ENCODE data around the gene EHBP1L1.

The EHBP1L1 gene

DNA sequence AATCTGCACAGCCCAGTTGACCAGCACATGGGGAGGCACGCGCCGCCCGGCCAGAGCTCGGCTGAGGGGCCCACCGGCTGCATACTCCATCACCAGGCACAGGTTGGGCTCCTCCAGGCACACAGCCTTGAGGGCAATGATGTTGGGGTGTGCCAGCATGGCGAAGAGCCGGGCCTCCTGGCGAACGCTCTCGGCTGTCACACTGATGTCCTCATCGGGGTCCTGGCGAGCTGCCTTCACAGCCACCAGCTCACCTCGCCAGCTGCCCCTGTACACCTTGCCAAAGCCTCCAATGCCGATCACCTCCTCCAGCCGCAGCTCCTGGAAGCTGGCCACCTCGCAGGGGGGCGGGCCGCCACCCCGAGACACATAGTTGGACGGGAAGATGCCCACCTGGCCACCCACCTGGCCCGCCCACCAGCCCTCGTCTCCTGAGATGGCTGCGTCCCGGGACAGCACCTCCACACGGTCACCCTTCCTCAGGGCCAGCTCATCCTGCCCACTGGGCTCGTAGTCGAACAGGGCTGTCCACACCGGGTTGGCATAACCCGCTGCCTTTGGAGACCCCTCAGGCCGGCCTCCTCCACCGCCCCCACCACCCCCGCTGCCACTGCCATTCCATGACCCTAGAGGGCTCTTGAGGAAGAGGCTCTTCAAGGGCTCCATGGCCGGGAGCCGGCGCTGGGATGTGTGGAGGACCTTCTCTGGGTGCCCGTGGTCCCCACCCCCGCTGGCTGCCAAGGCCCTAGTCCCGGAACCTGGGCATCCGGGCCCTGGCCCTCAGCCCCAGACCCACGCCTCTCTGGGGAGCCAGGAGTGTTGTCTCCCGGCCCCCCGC lies 37.5 kb downstream of the EHBP1L1 start:
- no peak for DNase-seq (ENCODE audit: low read depth in 2 of 3, low spot score in 1 of 3)

GRCh38 chr11:65615229-65615949 lies 39.5 kb downstream of the EHBP1L1 start, which contains the start of gene PCNX3:
PCNX3 (plus strand) TSS chr11:65615776; CDS start chr11:65616312, 536 bp downstream.
- peak; percentile 100 for DNase-seq (ENCODE audit: low read depth in 2 of 3, low spot score in 1 of 3)

DNA sequence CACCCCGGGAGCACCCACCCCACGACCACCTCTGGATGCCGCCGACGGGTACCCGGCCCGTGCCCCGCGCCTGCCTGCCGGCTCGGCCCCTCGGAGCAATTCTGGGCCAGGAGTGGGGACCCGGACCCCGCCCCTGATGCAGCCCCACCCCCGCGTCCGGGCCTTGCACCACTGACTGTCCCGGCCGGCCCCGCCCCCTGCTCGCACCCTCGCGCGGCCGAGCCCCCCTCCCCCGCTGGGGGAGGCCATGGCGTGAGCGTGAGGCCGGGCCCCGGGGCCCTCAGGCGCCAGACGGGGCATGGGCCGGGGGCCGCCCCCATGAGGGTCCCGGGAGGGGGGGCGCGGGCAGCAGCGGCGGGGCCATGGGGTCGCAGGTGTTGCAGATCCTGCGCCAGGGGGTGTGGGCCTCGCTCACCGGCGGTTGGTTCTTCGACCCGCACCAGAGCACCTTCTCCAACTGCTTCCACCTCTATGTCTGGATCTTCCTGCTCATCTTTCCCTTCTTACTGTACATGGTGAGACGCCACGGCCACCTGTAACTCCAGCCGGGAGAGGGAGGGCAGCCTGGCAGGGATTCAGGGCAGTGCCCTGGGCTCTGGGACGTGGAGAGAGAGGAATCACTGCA lies 40.2 kb downstream of the EHBP1L1 start:
- peak in 1 of 3 donors; percentile 39 for DNase-seq (ENCODE audit: low read depth in 2 of 3, low spot score in 1 of 3)

- no peak for DNase-seq (ENCODE audit: low read depth in 2 of 3, low spot score in 1 of 3)
Observed at GRCh38 chr11:65616575-65617001, 40.7 kb downstream of the EHBP1L1 start.

GRCh38 chr11:65617136-65617850 lies 41.4 kb downstream of the EHBP1L1 start:
- DNase-seq (ENCODE audit: low read depth in 2 of 3, low spot score in 1 of 3), result no peak

DNA sequence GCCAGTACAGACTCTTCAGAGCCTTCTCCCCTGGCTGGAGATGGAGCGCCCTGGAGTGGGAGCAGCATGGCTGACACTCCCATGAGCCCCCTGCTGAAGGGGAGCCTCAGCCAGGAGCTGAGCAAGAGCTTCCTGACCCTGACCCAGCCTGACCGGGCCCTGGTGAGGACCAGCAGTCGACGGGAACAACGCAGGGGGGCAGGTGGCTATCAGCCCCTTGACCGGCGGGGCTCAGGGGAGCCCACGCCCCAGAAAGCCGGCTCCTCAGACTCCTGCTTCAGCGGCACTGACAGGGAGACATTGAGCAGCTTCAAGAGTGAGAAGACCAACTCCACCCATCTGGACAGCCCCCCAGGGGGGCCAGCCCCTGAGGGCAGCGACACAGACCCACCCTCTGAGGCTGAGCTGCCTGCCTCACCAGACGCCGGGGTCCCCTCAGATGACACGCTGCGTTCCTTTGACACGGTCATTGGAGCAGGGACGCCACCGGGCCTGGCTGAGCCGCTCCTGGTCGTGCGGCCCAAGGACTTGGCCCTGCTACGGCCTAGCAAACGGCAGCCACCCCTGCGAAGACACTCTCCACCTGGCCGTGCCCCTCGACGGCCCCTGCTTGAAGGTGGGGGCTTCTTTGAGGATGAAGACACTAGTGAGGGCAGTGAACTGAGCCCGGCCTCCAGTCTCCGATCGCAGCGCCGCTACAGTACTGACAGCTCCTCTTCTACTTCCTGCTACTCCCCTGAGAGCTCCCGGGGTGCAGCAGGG lies 42.3 kb downstream of the EHBP1L1 start:
- no peak for DNase-seq (ENCODE audit: low read depth in 2 of 3, low spot score in 1 of 3)

DNA sequence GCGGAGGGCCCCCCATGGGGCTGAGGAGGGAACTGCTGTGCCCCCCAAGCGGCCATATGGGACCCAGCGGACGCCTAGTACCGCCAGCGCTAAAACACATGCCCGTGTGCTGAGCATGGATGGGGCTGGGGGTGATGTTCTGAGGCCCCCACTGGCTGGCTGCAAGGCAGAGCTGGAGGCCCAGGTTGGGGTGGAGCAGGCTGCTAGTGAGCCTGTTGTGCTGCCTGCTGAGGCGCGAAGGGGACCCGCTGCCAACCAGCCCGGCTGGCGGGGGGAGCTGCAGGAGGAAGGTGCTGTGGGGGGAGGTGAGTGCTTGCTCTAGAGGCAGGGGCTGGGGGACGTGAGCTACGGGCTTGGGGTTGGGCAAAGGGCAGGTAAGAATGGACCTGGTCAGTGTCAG lies 42.9 kb downstream of the EHBP1L1 start:
- DNase-seq (ENCODE audit: low read depth in 2 of 3, low spot score in 1 of 3), result no peak

GRCh38 chr11:65619281-65619928 lies 43.6 kb downstream of the EHBP1L1 start:
- no peak for DNase-seq (ENCODE audit: low read depth in 2 of 3, low spot score in 1 of 3)

DNA sequence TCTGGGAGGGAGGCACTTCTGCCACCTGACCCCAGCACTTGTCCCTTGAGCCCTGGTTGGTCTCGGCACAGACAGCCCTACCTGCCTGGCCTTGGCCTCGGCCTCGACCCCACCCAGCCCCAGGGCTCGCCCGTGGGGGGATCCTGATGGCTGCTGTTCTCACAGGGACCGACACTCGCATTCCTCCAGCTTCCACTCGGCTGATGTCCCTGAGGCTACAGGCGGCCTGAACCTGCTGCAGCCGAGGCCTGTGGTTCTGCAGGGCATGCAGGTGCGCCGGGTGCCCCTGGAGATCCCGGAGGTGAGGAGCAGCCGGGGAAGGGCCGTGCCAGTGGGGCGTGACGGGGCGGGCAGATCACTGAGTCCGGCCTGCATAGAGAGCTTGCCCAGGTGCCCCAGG lies 44.8 kb downstream of the EHBP1L1 start:
- DNase-seq (ENCODE audit: low read depth in 2 of 3, low spot score in 1 of 3), result no peak

DNA sequence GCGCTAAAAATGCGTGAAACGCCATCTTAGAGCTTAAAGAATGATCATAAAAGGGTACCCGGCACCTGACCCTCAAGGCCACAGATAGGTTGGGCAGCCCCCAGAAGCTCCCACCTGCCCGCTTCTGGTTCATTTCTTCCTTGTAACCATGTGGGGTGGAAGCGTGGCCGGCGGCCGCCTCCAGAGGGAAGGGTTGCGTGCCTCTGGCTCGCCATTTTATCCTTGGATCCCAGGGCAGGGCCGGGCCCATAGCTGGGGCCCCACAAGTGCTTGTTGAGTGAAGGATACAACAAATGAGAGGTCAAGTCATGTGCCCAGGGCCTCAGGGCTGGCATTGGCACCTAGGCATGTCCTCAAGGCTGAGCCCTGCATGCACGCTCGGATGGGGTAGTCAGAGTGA lies 45.6 kb downstream of the EHBP1L1 start:
- no peak for DNase-seq (ENCODE audit: low read depth in 2 of 3, low spot score in 1 of 3)

DNA sequence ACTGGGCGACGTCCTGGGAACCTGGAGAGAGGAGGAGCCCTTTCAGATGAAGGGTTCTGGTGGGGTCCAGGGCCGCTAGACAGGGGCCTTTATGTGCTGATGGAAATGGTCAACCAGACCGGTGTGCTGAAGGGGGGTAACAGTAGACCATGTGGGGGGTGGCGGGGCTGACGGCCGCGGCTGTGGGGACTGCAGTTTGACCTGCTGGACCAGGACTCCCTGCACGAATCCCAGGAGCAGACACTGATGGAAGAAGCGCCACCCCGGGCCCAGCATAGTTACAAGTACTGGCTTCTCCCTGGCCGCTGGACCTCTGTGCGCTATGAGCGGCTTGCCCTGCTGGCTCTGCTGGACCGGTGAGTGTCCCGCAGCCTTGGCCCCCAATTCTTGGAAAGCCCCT lies 46.2 kb downstream of the EHBP1L1 start:
- no peak for DNase-seq (ENCODE audit: low read depth in 2 of 3, low spot score in 1 of 3)

DNA sequence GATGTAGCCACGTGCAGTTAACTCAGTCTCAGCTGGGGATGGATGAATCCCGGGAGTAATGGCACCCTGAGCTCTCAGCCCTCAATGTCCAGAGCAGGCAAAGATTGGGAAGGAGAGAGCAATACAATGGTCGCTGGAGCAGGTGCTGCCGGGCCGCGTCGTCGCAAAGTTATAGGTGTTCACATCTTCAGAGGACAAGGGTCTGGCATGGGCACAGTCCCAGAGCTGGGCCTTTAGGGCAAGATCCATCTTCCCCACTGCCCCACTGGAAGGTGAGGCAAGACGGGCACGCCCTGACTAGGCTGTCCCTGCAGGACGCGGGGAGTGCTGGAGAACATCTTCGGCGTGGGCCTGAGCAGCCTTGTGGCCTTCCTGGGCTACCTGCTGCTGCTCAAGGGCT lies 47.3 kb downstream of the EHBP1L1 start:
- DNase-seq (ENCODE audit: low read depth in 2 of 3, low spot score in 1 of 3), result no peak

DNA sequence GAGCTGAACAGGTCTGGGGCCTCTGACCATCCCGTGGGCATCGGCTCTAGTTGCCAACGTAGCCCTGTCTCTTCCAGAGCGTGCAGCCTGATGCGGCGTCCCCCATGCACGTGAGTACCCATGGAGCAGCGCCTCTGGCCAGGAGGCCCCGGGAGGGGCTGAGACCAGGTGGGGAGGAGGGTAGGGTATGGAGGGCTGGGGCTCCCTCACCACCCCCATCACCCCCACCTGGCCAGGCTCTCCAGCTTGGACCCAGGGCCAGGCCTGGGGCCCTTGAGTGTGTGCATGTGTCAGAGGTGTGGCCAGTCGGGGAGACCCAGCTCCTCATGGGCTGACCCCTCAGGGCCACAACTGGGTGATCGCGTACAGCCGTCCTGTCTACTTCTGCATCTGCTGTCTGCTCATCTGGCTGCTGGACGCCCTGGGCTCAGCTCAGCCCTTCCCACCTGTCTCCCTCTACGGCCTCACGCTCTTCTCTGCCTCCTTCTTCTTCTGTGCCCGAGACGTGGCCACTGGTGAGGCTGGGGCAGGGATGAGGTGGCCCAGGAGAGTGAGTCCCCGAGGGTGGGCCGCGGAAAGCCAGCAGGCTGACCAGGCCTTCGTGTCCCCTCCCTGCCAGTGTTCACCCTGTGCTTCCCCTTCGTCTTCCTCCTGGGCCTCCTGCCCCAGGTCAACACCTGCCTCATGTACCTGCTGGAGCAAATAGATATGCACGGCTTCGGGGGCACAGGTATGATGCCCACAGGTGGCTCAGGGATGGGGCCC lies 48.2 kb downstream of the EHBP1L1 start:
- no peak for DNase-seq (ENCODE audit: low read depth in 2 of 3, low spot score in 1 of 3)

GRCh38 chr11:65624931-65625627 lies 49.2 kb downstream of the EHBP1L1 start:
- DNase-seq (ENCODE audit: low read depth in 2 of 3, low spot score in 1 of 3), result no peak

- no peak for DNase-seq (ENCODE audit: low read depth in 2 of 3, low spot score in 1 of 3)
Observed at GRCh38 chr11:65625628-65626342, 49.9 kb downstream of the EHBP1L1 start.

GRCh38 chr11:65627202-65627601 lies 51.3 kb downstream of the EHBP1L1 start:
- no peak for DNase-seq (ENCODE audit: low read depth in 2 of 3, low spot score in 1 of 3)

GRCh38 chr11:65629579-65629978 lies 53.7 kb downstream of the EHBP1L1 start:
- DNase-seq (ENCODE audit: low read depth in 2 of 3, low spot score in 1 of 3), result no peak

DNA sequence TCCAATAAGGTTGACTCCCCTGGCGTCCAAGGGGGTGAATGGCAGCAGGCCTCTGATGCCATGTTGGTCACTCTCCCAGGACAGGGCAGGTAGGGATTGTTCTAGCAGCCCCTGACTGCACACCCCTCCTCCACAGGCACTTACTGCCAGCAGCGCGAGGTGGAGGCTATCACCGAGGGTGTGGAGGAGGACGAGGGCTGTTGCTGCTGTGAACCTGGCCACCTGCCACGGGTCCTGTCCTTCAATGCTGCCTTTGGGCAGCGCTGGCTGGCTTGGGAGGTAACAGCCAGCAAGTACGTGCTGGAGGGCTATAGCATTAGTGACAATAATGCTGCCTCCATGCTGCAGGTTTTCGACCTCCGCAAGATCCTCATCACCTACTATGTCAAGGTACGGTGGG lies 54.4 kb downstream of the EHBP1L1 start:
- no peak for DNase-seq (ENCODE audit: low read depth in 2 of 3, low spot score in 1 of 3)
